Neuronal stem cell (in vitro differentiated cells): ENCODE results near the gene NDUFA9.

Experiments
- DNase-seq: peaks from one replicate; pipeline ENCODE4 v3.0.0-alpha.2; 2013; ENCODE audit warnings: low spot score
- H2AFZ ChIP-seq: one replicate; pipeline ENCODE4 v1.6.1; 2013; ENCODE audit warnings: mild to moderate bottlenecking, low read length, inconsistent platforms
- H2AK5ac ChIP-seq: 2 replicates; pipeline ENCODE4 v1.6.1; 2013; ENCODE audit warnings: low read depth, mild to moderate bottlenecking, inconsistent platforms, low read length, moderate library complexity, mixed read lengths
- H2BK120ac ChIP-seq: 2 replicates; pipeline ENCODE4 v1.6.1; 2013; ENCODE audit warnings: low read depth, mild to moderate bottlenecking, inconsistent platforms, low read length, moderate library complexity, mixed read lengths
- H2BK12ac ChIP-seq: one replicate; pipeline ENCODE4 v1.6.1; 2013; ENCODE audit warnings: low read length, inconsistent platforms
- H2BK15ac ChIP-seq: 2 replicates; pipeline ENCODE4 v1.6.1; 2013; ENCODE audit warnings: mild to moderate bottlenecking, low read length, inconsistent platforms, mixed read lengths
- H2BK5ac ChIP-seq: one replicate; pipeline ENCODE4 v1.6.1; 2013; ENCODE audit warnings: inconsistent platforms, mild to moderate bottlenecking, low read length, moderate library complexity
- H3K14ac ChIP-seq: one replicate; pipeline ENCODE4 v1.6.1; 2013; ENCODE audit warnings: low read length, inconsistent platforms
- H3K18ac ChIP-seq: 2 replicates; pipeline ENCODE4 v1.6.1; 2013; ENCODE audit warnings: low read length, inconsistent platforms
- H3K23ac ChIP-seq: 2 replicates; pipeline ENCODE4 v1.6.1; 2013; ENCODE audit warnings: low read depth, mild to moderate bottlenecking, mixed read lengths, low read length, inconsistent platforms; ENCODE audit not compliant: poor library complexity
- H3K27ac ChIP-seq: replicated peaks from 3 replicates; pipeline ENCODE4 v1.5.1; 2013; ENCODE audit warnings: low read length, inconsistent platforms
- H3K27me3 ChIP-seq, 3 experiments: 2 replicates each; pipeline ENCODE4 v1.6.1; 2013; ENCODE audit warnings: low read length in 3 of 3, mild to moderate bottlenecking in 2 of 3, inconsistent platforms in 1 of 3, low read depth in 1 of 3, mixed read lengths in 1 of 3, moderate library complexity in 1 of 3; ENCODE audit not compliant: control insufficient read depth in 3 of 3, insufficient read depth in 3 of 3
- H3K36me3 ChIP-seq, 2 donors: replicated peaks in 1 of 2; 2 replicates each; pipeline ENCODE4 v1.6.1; 2013; ENCODE audit warnings: low read length in 2 of 2; ENCODE audit not compliant: control insufficient read depth in 2 of 2, insufficient read depth in 2 of 2
- H3K4ac ChIP-seq: 2 replicates; pipeline ENCODE4 v1.6.1; 2013; ENCODE audit warnings: inconsistent platforms, mild to moderate bottlenecking, low read length, moderate library complexity
- H3K4me1 ChIP-seq, 2 donors: 1 replicate in 1 of 2; 2 replicates in 1 of 2; pipeline ENCODE4 v1.6.1; 2013; ENCODE audit warnings: low read length in 2 of 2, low read depth in 1 of 2; ENCODE audit not compliant: control insufficient read depth in 2 of 2, insufficient read depth in 1 of 2
- H3K4me2 ChIP-seq: one replicate; pipeline ENCODE4 v1.6.1; 2013; ENCODE audit warnings: mild to moderate bottlenecking, low read length, inconsistent platforms; ENCODE audit not compliant: insufficient read depth, poor library complexity, severe bottlenecking
- H3K4me3 ChIP-seq, 2 donors: 2 replicates each; pipeline ENCODE4 v1.5.1; 2013; ENCODE audit warnings: low read length in 2 of 2, mild to moderate bottlenecking in 2 of 2, inconsistent platforms in 1 of 2, moderate library complexity in 1 of 2
- H3K79me1 ChIP-seq: one replicate; pipeline ENCODE4 v1.6.1; 2013; ENCODE audit warnings: low read depth, mild to moderate bottlenecking, inconsistent platforms, low read length, moderate library complexity
- H3K9ac ChIP-seq: one replicate; pipeline ENCODE4 v1.6.1; 2013; ENCODE audit warnings: mild to moderate bottlenecking, low read depth, low read length, inconsistent platforms; ENCODE audit not compliant: poor library complexity
- H3K9me3 ChIP-seq, 2 donors: replicated peaks in 1 of 2; 2 replicates each; pipeline versions ENCODE3 to v1.6.1; 2013; ENCODE audit warnings: low read length in 2 of 2, mild to moderate bottlenecking in 2 of 2, inconsistent platforms in 1 of 2, low read depth in 1 of 2, mixed read lengths in 1 of 2, moderate library complexity in 1 of 2; ENCODE audit not compliant: control insufficient read depth in 2 of 2, insufficient read depth in 1 of 2
- H4K8ac ChIP-seq: one replicate; pipeline ENCODE4 v1.6.1; 2013; ENCODE audit warnings: low read depth, mild to moderate bottlenecking, inconsistent platforms, low read length, moderate library complexity
- H4K91ac ChIP-seq: one replicate; pipeline ENCODE4 v1.6.1; 2013; ENCODE audit warnings: low read length, low read depth, mild to moderate bottlenecking, inconsistent platforms; ENCODE audit not compliant: poor library complexity
- WGBS, 2 donors: extraction: QIAGEN DNeasy Blood & Tissue Kit; methylation state at CpG; one replicate each; pipeline ENCODE4 v1.1.7; 2013; ENCODE audit warnings: missing lambda C conversion rate in 2 of 2, mixed read lengths in 1 of 2; ENCODE audit not compliant: insufficient read length in 2 of 2, insufficient replicate concordance in 1 of 2; ENCODE audit errors: extremely low coverage in 2 of 2; 5-methylcytosine and 5-hydroxymethylcytosine counted together

NDUFA9 gene

DNA sequence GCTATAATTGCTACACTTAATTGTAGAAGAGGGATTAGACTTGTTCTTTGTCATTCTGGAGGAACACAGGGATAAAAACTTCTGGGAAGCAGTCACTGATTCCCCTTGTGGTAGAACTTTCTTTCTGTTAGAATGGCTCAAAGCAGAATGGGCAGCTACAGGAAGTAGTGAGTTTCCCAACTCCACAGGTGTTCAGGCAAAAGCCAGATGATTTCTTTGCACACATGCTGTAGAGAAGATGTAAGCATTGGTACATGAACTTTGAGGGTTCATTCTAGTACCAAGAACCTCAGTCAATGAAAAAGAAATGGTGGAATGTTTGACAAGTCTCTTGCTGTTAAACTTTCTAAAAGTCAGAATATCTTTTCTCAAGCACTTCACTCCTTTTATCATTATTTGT lies 4.3 kb downstream of the NDUFA9 start:
- H3K9me3 ChIP-seq = no peaks in the 10 kb centered on the region
- no peak overlapping the region for H4K8ac ChIP-seq
- H2AFZ ChIP-seq = no peak overlapping the region
- DNase-seq = no peak
- H3K36me3 ChIP-seq = peaks cover 17 to 47% of the 10 kb centered on the region in 2 donors
- no peak overlapping the region for H3K4ac ChIP-seq
- H3K23ac ChIP-seq = no peak overlapping the region
- no peaks in the 10 kb centered on the region for H3K4me1 ChIP-seq
- no peak overlapping the region for H3K27ac ChIP-seq
- peaks cover 5% of the 10 kb centered on the region for H3K79me1 ChIP-seq
- H3K4me3 ChIP-seq = no peak overlapping the region
- H2AK5ac ChIP-seq = no peak overlapping the region
- H3K9ac ChIP-seq = no peak overlapping the region
- no peaks in the 10 kb centered on the region for H3K27me3 ChIP-seq
- H3K18ac ChIP-seq = no peak overlapping the region
- H4K91ac ChIP-seq = no peak overlapping the region
- no peak overlapping the region for H2BK5ac ChIP-seq
- H2BK12ac ChIP-seq = no peak overlapping the region
- no peak overlapping the region for H3K14ac ChIP-seq
- H2BK15ac ChIP-seq = no peak overlapping the region
- no peak overlapping the region for H3K4me2 ChIP-seq
- no peak overlapping the region for H2BK120ac ChIP-seq

DNA sequence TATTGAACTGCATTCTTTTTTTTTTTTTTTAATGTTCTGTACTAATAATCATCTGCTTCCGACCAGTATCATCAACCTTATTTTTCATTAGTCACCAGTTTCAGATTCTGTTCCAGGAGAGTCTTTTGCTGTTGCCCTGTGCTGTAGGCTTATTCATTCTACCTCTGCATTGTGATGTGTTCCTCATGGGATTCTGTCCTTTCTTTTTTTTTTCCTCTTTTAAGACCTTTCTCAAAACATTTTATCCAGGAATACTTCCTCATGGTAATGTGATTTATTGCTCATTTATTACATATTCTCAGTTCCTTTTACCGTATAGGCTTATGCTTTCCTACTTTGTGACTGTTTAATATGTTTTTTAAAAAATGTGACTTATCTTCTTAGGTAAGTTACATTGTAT lies 4.8 kb downstream of the NDUFA9 start:
- no peaks in the 10 kb centered on the region for H3K9me3 ChIP-seq
- no peak overlapping the region for H2AK5ac ChIP-seq
- H4K8ac ChIP-seq = no peak overlapping the region
- no peak overlapping the region for H2AFZ ChIP-seq
- no peak overlapping the region for H3K14ac ChIP-seq
- H3K27me3 ChIP-seq = no peaks in the 10 kb centered on the region
- no peak overlapping the region for H3K18ac ChIP-seq
- H3K36me3 ChIP-seq = peaks cover 17 to 51% of the 10 kb centered on the region in 2 donors
- no peak overlapping the region for H3K4ac ChIP-seq
- H3K4me3 ChIP-seq = no peak overlapping the region
- no peak overlapping the region for H2BK120ac ChIP-seq
- peaks cover 2% of the 10 kb centered on the region for H3K79me1 ChIP-seq
- no peak overlapping the region for H4K91ac ChIP-seq
- no peaks in the 10 kb centered on the region for H3K4me1 ChIP-seq
- no CpG with 5 or more reads among the region's 2 CpGs for WGBS, 2 donors
- no peak overlapping the region for H2BK5ac ChIP-seq
- H3K4me2 ChIP-seq = no peak overlapping the region
- no peak overlapping the region for H2BK12ac ChIP-seq
- H2BK15ac ChIP-seq = no peak overlapping the region
- H3K23ac ChIP-seq = no peak overlapping the region
- DNase-seq = no peak
- no peak overlapping the region for H3K27ac ChIP-seq
- no peak overlapping the region for H3K9ac ChIP-seq

DNA sequence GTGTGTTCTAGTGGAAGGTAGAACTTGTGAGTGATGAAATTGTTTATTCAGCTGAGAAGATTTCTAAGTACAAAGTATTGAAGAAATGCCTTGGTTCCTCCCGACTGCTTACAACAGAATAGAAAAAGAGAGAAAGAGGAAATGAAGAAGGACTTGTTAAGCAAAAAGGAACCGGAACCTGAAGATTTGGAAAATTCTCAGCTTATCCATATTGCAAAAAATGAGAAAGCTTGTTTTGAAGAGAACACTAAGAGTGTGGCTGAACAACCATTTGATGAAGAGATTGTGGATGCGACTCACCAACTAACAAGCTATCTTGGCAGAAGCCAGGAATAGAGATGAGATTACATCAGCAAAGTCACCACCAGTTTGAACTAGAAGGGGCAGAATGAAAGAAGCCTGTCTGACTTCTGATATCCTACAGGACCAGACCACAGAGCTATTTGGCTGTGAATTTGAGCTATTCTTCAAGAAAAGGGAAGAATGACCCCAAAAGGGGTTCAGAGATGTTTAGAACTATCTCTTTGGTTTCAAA lies 15.1 kb downstream of the NDUFA9 start:
- Histone ChIP-seq H3K23ac (no peak overlapping the region), H3K36me3 (peaks cover 42 to 98% of the 10 kb centered on the region in 2 donors), H3K9ac (no peak overlapping the region), H4K8ac (no peak overlapping the region), H3K27ac (no peak overlapping the region), H4K91ac (no peak overlapping the region), H3K4me2 (no peak overlapping the region), H2AFZ (no peak overlapping the region), H3K79me1 (no peaks in the 10 kb centered on the region), H3K18ac (no peak overlapping the region), H3K4me3 (no peak overlapping the region), H2BK120ac (no peak overlapping the region), H2AK5ac (no peak overlapping the region), H2BK15ac (no peak overlapping the region), H2BK5ac (no peak overlapping the region), H3K14ac (no peak overlapping the region), H2BK12ac (no peak overlapping the region), H3K27me3 (no peaks in the 10 kb centered on the region), H3K9me3 (peaks cover 0 to 2% of the 10 kb centered on the region in 2 donors), H3K4ac (no peak overlapping the region), H3K4me1 (no peaks in the 10 kb centered on the region)
- no CpG with 5 or more reads among the region's 3 CpGs for WGBS, 2 donors
- DNase-seq = no peak

DNA sequence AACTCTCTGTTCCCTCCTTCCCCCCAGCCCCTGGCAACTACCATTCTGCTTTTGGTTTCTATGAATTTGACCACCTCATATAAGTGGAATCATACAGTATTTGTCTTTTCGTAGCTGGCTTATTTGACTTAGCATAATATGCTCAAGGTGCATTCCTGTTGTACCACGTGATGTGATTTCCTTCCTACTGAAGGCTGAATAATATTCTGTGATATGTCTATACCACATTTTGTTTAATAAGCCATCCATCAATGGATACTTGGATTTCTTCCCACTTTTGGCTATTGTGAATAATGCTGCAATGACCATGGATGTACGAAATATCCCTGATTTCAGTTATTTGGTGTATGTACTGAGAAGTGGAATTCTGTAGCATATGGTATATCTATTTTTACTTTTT lies 16.3 kb downstream of the NDUFA9 start:
- H4K91ac ChIP-seq = no peak overlapping the region
- no peak overlapping the region for H3K9ac ChIP-seq
- H3K27me3 ChIP-seq = no peaks in the 10 kb centered on the region
- H3K18ac ChIP-seq = no peak overlapping the region
- H2AK5ac ChIP-seq = no peak overlapping the region
- no peak overlapping the region for H3K4ac ChIP-seq
- H3K79me1 ChIP-seq = no peaks in the 10 kb centered on the region
- H3K23ac ChIP-seq = no peak overlapping the region
- no peak overlapping the region for H3K4me3 ChIP-seq
- H2BK120ac ChIP-seq = no peak overlapping the region
- peaks cover 33 to 98% of the 10 kb centered on the region in 2 donors for H3K36me3 ChIP-seq
- H2AFZ ChIP-seq = no peak overlapping the region
- no peak overlapping the region for H3K27ac ChIP-seq
- H3K4me1 ChIP-seq = no peaks in the 10 kb centered on the region
- no peak overlapping the region for H2BK15ac ChIP-seq
- no peak overlapping the region for H3K4me2 ChIP-seq
- no peak overlapping the region for H2BK5ac ChIP-seq
- DNase-seq = no peak
- H2BK12ac ChIP-seq = no peak overlapping the region
- no peak overlapping the region for H4K8ac ChIP-seq
- peaks cover 0 to 2% of the 10 kb centered on the region in 2 donors for H3K9me3 ChIP-seq
- WGBS, 2 donors = no CpG with 5 or more reads among the region's 3 CpGs
- no peak overlapping the region for H3K14ac ChIP-seq
